HG03103 (cell line): ENCODE data around the gene MDM4.

ENCODE experiments used
- ATAC-seq: cut with Tn5 transposase; IDR thresholded peaks from one replicate; pipeline ENCODE4 v1.9.1; 2021; ENCODE audit warnings: low read depth; ENCODE audit not compliant: unreplicated experiment

The MDM4 gene

GRCh38 chr1:204600968-204601367 lies 84.8 kb downstream of the MDM4 start:
- ATAC-seq: no peak

GRCh38 chr1:204602111-204602579 lies 85.9 kb downstream of the MDM4 start:
- ATAC-seq: no peak

- ATAC-seq: no peak
Measured at GRCh38 chr1:204602871-204603542, 86.8 kb downstream of the MDM4 start.

- no peak for ATAC-seq
Measured at GRCh38 chr1:204605791-204606190, 89.6 kb downstream of the MDM4 start.
